ENCODE results near the gene TCHH. TPM values are rescaled to one million over a fixed set of nuclear protein-coding genes. Genes with fewer than 3 reads are reported as not detected.

Gene TCHH, protein sequence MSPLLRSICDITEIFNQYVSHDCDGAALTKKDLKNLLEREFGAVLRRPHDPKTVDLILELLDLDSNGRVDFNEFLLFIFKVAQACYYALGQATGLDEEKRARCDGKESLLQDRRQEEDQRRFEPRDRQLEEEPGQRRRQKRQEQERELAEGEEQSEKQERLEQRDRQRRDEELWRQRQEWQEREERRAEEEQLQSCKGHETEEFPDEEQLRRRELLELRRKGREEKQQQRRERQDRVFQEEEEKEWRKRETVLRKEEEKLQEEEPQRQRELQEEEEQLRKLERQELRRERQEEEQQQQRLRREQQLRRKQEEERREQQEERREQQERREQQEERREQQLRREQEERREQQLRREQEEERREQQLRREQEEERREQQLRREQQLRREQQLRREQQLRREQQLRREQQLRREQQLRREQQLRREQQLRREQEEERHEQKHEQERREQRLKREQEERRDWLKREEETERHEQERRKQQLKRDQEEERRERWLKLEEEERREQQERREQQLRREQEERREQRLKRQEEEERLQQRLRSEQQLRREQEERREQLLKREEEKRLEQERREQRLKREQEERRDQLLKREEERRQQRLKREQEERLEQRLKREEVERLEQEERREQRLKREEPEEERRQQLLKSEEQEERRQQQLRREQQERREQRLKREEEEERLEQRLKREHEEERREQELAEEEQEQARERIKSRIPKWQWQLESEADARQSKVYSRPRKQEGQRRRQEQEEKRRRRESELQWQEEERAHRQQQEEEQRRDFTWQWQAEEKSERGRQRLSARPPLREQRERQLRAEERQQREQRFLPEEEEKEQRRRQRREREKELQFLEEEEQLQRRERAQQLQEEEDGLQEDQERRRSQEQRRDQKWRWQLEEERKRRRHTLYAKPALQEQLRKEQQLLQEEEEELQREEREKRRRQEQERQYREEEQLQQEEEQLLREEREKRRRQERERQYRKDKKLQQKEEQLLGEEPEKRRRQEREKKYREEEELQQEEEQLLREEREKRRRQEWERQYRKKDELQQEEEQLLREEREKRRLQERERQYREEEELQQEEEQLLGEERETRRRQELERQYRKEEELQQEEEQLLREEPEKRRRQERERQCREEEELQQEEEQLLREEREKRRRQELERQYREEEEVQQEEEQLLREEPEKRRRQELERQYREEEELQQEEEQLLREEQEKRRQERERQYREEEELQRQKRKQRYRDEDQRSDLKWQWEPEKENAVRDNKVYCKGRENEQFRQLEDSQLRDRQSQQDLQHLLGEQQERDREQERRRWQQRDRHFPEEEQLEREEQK (N-terminal part only)
- total RNA-seq (under 0.01 TPM in 1 of 2 replicates, not detected in the other), polyA plus RNA-seq (not detected in 2 replicates), polyA minus RNA-seq (ENCODE audit: low replicate concordance) (not detected in 2 replicates)
- polyA plus RNA-seq (2012), result 0.01 TPM in 1 of 2 replicates, not detected in the other

DNA sequence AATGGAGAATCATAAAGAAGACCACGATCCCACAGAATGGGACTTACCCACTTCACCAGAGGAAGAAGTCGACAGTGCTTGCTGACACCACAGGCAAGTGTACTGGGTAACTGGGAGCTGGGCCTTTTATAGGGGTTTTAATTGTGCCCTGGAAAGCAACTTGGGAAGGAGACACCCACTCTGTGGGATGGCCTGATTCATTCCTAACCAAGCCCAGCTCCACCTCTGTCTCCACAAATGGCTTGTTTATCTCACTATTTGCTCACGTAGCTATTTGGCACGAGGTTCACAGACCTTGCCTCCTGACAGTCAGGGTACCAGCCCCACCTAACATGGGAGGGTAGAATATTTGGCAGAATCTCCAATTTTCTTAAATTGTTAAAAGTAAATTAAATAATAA, at the start of gene TCHH:
Gene TCHH (minus strand): TSS at position 101 of the 400 bp plus-strand sequence. CDS start 1,364 bp downstream, outside the sequence.
- Histone ChIP-seq H3K36me3 (ENCODE audit: control insufficient read depth, insufficient read depth, low read length) (no peaks in the 10 kb centered on the region), H3K9me3 (ENCODE audit: control insufficient read depth, insufficient read depth, low read depth, low read length) (no peaks in the 10 kb centered on the region), H3K27ac (ENCODE audit: insufficient read depth, low read length) (no peak within 1 kb of the TSS), H2AFZ (ENCODE audit: low read length) (no peak within 1 kb of the TSS), H3K4me3 (replicated peaks in 1 of 4; ENCODE audit: control extremely low read depth in 1 of 4, insufficient read depth in 1 of 4, low read depth in 3 of 4, low read length in 4 of 4) (no peak within 1 kb of the TSS), H3K9ac (ENCODE audit: insufficient read depth, low read length) (no peak within 1 kb of the TSS), H3K4me2 (ENCODE audit: extremely low read depth, insufficient read depth, low read length) (no peak within 1 kb of the TSS), H3K79me2 (ENCODE audit: control insufficient read depth, insufficient read depth, low read length) (no peaks in the 10 kb centered on the region), H3K4me1 (ENCODE audit: control insufficient read depth, extremely low read depth, insufficient read depth, low read length) (peaks cover 3% of the 10 kb centered on the region), H4K20me1 (ENCODE audit: control insufficient read depth, extremely low read depth, insufficient read depth, low read length) (no peaks in the 10 kb centered on the region), H3K27me3 (ENCODE audit: control insufficient read depth, insufficient read depth, low read length) (peaks cover 45% of the 10 kb centered on the region)
- no peak for TF ChIP-seq EZH2 (IDR thresholded peaks at IDR 0.05; ENCODE audit: low read length, missing control alignments)
- TF ChIP-seq, protein P1, sequence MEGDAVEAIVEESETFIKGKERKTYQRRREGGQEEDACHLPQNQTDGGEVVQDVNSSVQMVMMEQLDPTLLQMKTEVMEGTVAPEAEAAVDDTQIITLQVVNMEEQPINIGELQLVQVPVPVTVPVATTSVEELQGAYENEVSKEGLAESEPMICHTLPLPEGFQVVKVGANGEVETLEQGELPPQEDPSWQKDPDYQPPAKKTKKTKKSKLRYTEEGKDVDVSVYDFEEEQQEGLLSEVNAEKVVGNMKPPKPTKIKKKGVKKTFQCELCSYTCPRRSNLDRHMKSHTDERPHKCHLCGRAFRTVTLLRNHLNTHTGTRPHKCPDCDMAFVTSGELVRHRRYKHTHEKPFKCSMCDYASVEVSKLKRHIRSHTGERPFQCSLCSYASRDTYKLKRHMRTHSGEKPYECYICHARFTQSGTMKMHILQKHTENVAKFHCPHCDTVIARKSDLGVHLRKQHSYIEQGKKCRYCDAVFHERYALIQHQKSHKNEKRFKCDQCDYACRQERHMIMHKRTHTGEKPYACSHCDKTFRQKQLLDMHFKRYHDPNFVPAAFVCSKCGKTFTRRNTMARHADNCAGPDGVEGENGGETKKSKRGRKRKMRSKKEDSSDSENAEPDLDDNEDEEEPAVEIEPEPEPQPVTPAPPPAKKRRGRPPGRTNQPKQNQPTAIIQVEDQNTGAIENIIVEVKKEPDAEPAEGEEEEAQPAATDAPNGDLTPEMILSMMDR (conservative IDR thresholded peaks at IDR 0.05 in 1 of 2, IDR thresholded peaks at IDR 0.05 in 1 of 2; ENCODE audit: low read depth in 1 of 2, low read length in 2 of 2), result no peak
- no peak for DNase-seq (ENCODE audit: low read depth in 2 of 2)

DNA sequence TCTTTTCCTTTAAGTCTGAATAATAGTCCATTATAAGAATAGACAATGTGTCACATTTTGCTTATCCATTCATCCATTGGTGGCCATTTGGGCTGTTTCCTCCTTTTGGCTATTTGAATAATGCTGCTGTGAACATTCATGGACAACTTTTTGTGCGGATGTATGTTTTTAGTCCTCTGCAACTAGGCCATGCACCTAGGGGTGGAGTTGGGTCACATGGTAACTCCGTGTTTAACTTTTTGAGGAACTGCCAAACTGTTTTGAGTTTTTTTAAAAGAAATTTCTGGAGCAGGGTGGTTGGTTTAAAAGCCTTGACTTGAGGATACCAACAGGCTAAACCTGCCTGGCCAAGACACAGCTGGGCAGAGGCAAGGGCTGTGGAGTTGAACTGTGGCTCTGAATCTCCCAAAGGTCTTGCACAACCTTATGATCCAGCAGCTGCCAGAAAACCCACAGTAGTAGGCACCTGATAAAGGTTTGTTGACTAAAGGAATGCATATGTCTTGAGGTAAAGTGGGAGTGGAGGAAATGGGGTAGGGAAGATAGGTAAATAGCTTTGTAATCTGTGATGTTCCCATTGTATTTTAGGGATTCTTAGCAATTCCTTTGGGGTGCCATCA, 49.4 kb upstream of the TCHH start:
- Histone ChIP-seq H3K4me2 (ENCODE audit: extremely low read depth, insufficient read depth, low read length) (no peak overlapping the region), H3K27ac (ENCODE audit: insufficient read depth, low read length) (no peak overlapping the region), H3K9me3 (ENCODE audit: control insufficient read depth, insufficient read depth, low read depth, low read length) (no peaks in the 10 kb centered on the region), H3K79me2 (ENCODE audit: control insufficient read depth, insufficient read depth, low read length) (no peaks in the 10 kb centered on the region), H3K4me3 (replicated peaks in 1 of 4; ENCODE audit: control extremely low read depth in 1 of 4, insufficient read depth in 1 of 4, low read depth in 3 of 4, low read length in 4 of 4) (no peak overlapping the region), H3K27me3 (ENCODE audit: control insufficient read depth, insufficient read depth, low read length) (no peaks in the 10 kb centered on the region), H4K20me1 (ENCODE audit: control insufficient read depth, extremely low read depth, insufficient read depth, low read length) (no peaks in the 10 kb centered on the region), H3K9ac (ENCODE audit: insufficient read depth, low read length) (no peak overlapping the region), H2AFZ (ENCODE audit: low read length) (no peak overlapping the region), H3K36me3 (ENCODE audit: control insufficient read depth, insufficient read depth, low read length) (no peaks in the 10 kb centered on the region), H3K4me1 (ENCODE audit: control insufficient read depth, extremely low read depth, insufficient read depth, low read length) (peaks cover 3% of the 10 kb centered on the region)
- TF ChIP-seq EZH2 (IDR thresholded peaks at IDR 0.05; ENCODE audit: low read length, missing control alignments), result no peak
- DNase-seq (ENCODE audit: low read depth in 2 of 2), result no peak

DNA sequence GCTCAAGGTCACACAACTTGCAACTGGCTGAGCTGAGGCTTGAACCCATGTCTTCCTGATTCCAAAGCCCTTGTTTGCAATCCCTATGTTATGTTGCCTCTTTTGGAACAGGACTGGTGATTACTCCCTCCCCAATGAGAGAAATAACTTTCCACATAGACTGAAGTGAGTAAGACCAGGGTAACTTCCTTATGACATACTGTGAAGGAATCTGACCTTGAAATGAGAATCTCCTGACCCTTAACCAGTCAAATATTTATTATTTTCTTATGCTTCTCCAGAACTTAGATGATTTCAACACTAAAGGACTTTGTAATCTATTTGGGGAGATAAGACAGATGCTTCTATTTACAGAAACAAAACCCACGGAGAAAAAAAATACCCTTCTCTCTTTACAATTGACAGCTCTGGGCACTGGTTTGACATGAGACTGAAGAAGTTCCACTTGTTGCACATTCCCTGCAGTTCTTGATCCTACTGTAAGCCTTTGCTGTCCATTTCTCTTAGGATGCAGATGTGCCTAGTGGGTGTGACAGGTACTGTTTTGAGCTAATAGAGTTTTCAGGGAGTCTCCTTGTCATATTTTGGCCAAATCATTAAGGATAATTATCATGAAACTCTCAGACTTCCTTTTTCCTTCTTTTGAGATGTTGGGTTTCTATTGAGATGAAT, 47.7 kb upstream of the TCHH start:
- peak; percentile 58 to 94 for DNase-seq (ENCODE audit: low read depth in 2 of 2)
- H3K4me1 ChIP-seq (ENCODE audit: control insufficient read depth, extremely low read depth, insufficient read depth, low read length), result no peaks in the 10 kb centered on the region
- no peak overlapping the region for H3K27ac ChIP-seq (ENCODE audit: insufficient read depth, low read length)
- H4K20me1 ChIP-seq (ENCODE audit: control insufficient read depth, extremely low read depth, insufficient read depth, low read length), result no peaks in the 10 kb centered on the region
- no peak overlapping the region for H3K4me3 ChIP-seq (replicated peaks in 1 of 4; ENCODE audit: control extremely low read depth in 1 of 4, insufficient read depth in 1 of 4, low read depth in 3 of 4, low read length in 4 of 4)
- H3K9me3 ChIP-seq (ENCODE audit: control insufficient read depth, insufficient read depth, low read depth, low read length), result no peaks in the 10 kb centered on the region
- no peak overlapping the region for H3K9ac ChIP-seq (ENCODE audit: insufficient read depth, low read length)
- no peak overlapping the region for H2AFZ ChIP-seq (ENCODE audit: low read length)
- no peaks in the 10 kb centered on the region for H3K27me3 ChIP-seq (ENCODE audit: control insufficient read depth, insufficient read depth, low read length)
- no peak overlapping the region for H3K4me2 ChIP-seq (ENCODE audit: extremely low read depth, insufficient read depth, low read length)
- H3K79me2 ChIP-seq (ENCODE audit: control insufficient read depth, insufficient read depth, low read length), result no peaks in the 10 kb centered on the region
- TF ChIP-seq, protein P1 (conservative IDR thresholded peaks at IDR 0.05 in 1 of 2, IDR thresholded peaks at IDR 0.05 in 1 of 2; ENCODE audit: low read depth in 1 of 2, low read length in 2 of 2), result no peak
- TF ChIP-seq EZH2 (IDR thresholded peaks at IDR 0.05; ENCODE audit: low read length, missing control alignments), result no peak
- H3K36me3 ChIP-seq (ENCODE audit: control insufficient read depth, insufficient read depth, low read length), result no peaks in the 10 kb centered on the region

All from fibroblast of lung (primary cell).